ENCODE data around the gene ZDHHC17. TPM values are rescaled to one million over a fixed set of nuclear protein-coding genes. Genes with fewer than 3 reads are reported as not detected.
A peak's percentile ranks its signal among the peaks of the same experiment; 100 is the strongest.
"Not testable (repeated sequence)": the region's sequence is repeated elsewhere in the genome, so short reads cannot be mapped to it uniquely, and the experiment has no call there.

The ZDHHC17 gene, protein sequence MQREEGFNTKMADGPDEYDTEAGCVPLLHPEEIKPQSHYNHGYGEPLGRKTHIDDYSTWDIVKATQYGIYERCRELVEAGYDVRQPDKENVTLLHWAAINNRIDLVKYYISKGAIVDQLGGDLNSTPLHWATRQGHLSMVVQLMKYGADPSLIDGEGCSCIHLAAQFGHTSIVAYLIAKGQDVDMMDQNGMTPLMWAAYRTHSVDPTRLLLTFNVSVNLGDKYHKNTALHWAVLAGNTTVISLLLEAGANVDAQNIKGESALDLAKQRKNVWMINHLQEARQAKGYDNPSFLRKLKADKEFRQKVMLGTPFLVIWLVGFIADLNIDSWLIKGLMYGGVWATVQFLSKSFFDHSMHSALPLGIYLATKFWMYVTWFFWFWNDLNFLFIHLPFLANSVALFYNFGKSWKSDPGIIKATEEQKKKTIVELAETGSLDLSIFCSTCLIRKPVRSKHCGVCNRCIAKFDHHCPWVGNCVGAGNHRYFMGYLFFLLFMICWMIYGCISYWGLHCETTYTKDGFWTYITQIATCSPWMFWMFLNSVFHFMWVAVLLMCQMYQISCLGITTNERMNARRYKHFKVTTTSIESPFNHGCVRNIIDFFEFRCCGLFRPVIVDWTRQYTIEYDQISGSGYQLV
- total RNA-seq (2014; rRNA removed; shearing (Covaris generic)) = 20.9 and 22.2 TPM in 2 replicates

DNA sequence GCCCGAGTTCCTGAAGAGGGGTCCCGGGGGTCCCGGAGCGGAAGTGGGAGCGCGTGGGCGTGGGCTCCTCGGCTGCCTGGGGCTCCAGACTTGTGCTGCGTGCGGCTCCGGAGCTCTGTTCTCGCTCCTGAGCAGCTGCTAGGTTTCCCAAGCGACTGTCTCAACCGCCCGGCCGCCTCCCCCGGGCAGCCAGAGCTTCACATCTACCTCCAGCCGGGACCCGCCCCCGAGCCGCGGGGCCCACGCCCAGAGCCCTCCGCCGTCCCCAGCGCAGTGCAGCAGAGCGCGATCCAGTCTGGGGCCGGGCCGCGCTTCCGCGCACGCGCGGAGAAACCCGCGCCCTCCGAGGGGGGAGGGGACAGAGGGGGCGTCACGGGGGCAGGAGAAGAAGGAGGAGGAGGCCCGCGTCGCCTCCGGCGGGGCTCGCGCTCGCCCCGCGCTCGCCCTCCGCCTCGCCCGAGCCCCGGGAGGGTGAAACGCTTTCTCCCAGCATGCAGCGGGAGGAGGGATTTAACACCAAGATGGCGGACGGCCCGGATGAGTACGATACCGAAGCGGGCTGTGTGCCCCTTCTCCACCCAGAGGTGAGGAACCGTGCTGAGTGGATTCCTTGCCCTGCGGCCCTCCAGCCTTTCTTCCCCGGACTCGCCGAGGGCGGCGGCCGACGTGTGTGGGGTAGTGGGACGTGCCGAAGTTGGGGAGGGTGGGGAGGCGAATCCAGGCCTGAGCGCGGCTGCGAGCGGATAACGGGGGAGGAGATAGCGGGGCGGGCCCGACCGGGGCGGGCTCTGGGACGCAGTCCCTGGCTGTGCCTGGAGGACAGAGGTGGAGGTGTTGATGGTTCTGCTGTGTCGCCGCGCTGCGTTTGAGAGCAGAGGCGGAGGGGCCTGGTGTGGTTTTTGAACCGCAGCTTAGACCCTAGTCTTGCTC lies at the start of gene ZDHHC17:
Gene ZDHHC17, plus strand, starts transcription at position 370 of the 930 bp plus-strand sequence. Its CDS starts 122 bp downstream, at position 492.
- H3K4me1 ChIP-seq (replicated peaks) = peaks cover 8% of the 10 kb centered on the region; the same call in 1 of the 2 replicates
- H3K36me3 ChIP-seq = no peaks in the 10 kb centered on the region
- H3K27me3 ChIP-seq (replicated peaks) = no peaks in the 10 kb centered on the region
- H3K4me3 ChIP-seq = peak within 1 kb of the TSS; percentile 72
- peak; percentile 89 to 92 for DNase-seq (ENCODE audit: low read depth in 1 of 2, low spot score in 2 of 2)
- no peaks in the 10 kb centered on the region for H3K9me3 ChIP-seq (replicated peaks)
- H3K27ac ChIP-seq = peak within 1 kb of the TSS; percentile 77

DNA sequence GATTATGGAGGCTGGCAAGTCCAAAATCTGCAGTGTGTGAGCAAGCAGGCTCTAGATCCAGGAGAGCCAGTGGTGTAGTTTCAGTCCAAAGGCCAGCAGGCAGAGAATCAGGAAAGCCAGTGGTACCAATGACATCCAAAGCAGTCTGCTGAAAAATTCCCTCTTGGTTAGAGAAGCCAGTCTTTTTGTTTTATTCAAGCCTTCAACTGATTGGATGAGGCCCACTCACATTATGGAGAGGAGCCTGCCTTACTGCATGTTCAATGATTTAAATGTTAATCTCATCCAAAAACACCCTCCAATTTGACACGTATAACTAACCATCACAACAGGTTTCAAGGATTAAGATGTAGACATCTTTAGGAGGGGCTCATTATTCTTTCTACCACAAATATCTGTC lies 49.5 kb upstream of the ZDHHC17 start:
- Histone ChIP-seq H3K27ac (no peak overlapping the region), H3K27me3 (replicated peaks) (no peaks in the 10 kb centered on the region), H3K4me3 (no peak overlapping the region)

DNA sequence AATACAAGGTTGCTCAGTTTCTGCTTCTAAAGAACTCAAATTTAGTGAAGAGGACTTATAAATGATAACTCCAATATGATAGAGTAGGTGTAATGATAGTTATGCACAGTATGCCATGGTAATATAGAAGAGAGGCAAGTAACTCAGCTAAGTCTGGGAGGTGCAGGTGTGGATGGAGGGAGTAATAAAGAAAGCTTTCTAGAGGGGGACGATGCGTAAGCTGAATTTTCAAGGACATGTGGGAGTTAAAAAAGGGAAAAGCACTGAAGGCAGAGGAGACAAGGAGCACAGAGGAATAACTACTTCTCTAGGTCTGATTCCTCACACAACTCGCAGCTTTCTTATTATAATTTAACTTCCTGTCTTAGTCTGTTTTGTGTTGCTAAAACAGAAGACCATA lies 49.1 kb upstream of the ZDHHC17 start:
- no peak for DNase-seq (ENCODE audit: low read depth in 1 of 2, low spot score in 2 of 2)
- H3K4me1 ChIP-seq (replicated peaks) = peaks cover 17% of the 10 kb centered on the region

More for the DNA sequence above, 49.5 kb upstream of the ZDHHC17 start:
- H3K36me3 ChIP-seq = no peaks in the 10 kb centered on the region
- no peak for DNase-seq (ENCODE audit: low read depth in 1 of 2, low spot score in 2 of 2)
- no peaks in the 10 kb centered on the region for H3K9me3 ChIP-seq (replicated peaks)
- H3K4me1 ChIP-seq (replicated peaks) = peaks cover 13% of the 10 kb centered on the region

DNA sequence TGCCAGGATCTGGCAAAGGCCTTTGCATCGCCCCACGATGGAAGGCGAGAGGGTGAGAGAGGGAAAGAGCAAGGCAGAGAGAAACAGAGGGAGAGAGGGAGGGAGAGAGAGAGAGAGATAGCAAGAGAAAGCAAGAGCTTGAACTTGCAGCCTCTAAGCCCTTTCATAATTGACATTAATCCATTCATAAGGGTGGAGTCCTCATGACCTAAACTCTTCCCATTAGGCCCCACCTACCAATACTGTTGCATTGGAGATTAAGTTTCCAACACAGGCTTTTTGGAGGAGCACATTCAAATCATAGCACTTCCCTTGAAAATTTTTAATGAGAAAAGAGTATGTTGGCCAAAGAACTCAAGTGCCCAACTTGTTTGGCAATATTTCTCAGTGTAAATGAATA lies 48.6 kb upstream of the ZDHHC17 start:
- Histone ChIP-seq H3K27me3 (replicated peaks) (no peaks in the 10 kb centered on the region), H3K4me3 (no peak overlapping the region), H3K9me3 (replicated peaks) (no peaks in the 10 kb centered on the region), H3K36me3 (no peaks in the 10 kb centered on the region), H3K4me1 (replicated peaks) (peaks cover 22% of the 10 kb centered on the region), H3K27ac (no peak overlapping the region)
- DNase-seq (ENCODE audit: low read depth in 1 of 2, low spot score in 2 of 2) = no peak

More for the DNA sequence above, 49.1 kb upstream of the ZDHHC17 start:
- Histone ChIP-seq H3K9me3 (replicated peaks) (no peaks in the 10 kb centered on the region), H3K27ac (no peak overlapping the region), H3K27me3 (replicated peaks) (no peaks in the 10 kb centered on the region), H3K36me3 (no peaks in the 10 kb centered on the region), H3K4me3 (no peak overlapping the region)

DNA sequence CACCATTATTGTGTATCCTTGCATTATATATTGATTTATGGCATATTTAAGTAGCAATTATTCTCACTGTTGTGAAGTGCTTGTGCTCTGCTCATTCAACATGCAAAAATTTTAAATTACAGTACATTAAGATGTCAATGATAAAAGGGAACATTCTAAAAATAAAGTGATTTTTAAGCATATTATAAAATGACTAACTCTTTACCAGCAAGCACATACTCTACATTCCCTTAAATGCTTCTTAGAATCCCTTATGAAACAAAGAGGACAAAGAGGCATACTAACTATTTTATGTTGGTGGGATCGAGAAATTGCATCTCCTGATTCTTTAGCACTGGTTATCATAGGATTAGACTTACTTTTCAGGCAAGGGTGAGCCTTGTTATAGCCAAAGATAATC lies 46.6 kb upstream of the ZDHHC17 start:
- Histone ChIP-seq H3K4me1 (replicated peaks) (peaks cover 23% of the 10 kb centered on the region), H3K4me3 (no peak overlapping the region), H3K27me3 (replicated peaks) (no peaks in the 10 kb centered on the region), H3K36me3 (no peaks in the 10 kb centered on the region), H3K9me3 (replicated peaks) (no peaks in the 10 kb centered on the region; the same call in 1 of the 2 replicates), H3K27ac (no peak overlapping the region)
- no peak for DNase-seq (ENCODE audit: low read depth in 1 of 2, low spot score in 2 of 2)

DNA sequence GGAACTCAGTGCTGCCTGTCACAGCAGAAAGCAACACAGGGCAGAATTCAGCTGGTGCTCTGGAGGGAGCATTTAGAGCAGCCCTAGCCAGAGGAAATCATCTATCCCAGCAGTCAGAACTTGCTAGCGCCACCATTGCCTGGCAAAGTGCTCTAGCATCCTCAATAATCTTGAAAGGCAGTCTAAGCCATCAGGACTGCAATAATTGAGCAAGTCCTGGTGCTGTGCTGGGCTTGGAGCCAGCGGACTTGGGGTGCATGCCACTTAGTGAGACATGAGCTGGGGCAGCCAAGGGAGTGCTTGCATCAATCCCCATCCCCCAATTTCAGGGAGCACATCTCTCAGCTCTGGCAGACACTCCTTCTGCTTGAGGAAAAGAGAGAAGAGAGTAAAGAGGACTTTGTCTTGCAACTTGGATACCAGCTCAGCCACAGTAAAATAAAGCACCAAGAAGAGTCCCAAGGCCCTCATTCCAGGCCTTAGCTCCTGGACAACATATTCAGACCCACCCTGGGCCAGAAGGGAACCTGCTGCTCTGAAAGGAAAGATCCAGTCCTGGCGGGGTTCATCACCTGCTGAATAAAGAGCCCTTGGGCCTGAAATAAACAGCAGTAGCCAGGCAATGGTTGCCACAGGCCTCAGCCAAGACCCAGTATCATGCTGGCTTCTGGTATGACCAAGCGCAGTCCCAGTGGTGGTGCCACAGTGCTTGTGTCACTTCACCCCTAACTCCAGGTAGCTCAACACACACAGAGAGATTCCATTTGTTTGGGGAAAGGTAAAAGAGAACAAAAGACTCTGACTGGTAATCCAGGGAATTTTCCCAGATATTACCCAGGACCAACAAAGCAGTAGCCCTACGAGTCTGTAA lies 44.5 kb upstream of the ZDHHC17 start:
- Histone ChIP-seq H3K36me3 (no peaks in the 10 kb centered on the region), H3K9me3 (replicated peaks) (no peaks in the 10 kb centered on the region; the same call in 1 of the 2 replicates), H3K4me1 (replicated peaks) (peaks cover 23% of the 10 kb centered on the region), H3K27ac (peak overlapping the region; percentile 61), H3K27me3 (replicated peaks) (no peaks in the 10 kb centered on the region), H3K4me3 (no peak overlapping the region)
- no peak for DNase-seq (ENCODE audit: low read depth in 1 of 2, low spot score in 2 of 2)

DNA sequence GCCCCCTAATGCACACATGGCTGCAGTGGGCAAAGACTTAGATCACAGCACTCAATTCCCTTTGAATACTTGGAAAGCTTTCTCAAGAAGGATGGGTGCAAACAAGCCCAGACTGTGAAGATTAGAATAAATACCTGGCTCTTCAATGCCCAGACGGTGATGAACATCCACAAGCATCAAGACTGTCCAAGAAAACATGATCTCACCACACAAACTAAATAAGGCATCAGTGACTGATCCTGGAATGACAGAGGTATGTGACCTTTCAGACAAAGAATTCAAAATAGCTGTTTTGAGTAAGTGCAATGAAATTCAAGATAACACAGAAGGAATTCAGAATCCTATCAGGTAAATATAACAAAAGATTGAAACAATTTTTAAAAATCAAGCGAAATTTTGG lies 43.8 kb upstream of the ZDHHC17 start:
- DNase-seq (ENCODE audit: low read depth in 1 of 2, low spot score in 2 of 2) = peak in 1 of 2 experiments; percentile 66
- no peaks in the 10 kb centered on the region for H3K36me3 ChIP-seq
- H3K27me3 ChIP-seq (replicated peaks) = no peaks in the 10 kb centered on the region
- no peak overlapping the region for H3K4me3 ChIP-seq
- peaks cover 23% of the 10 kb centered on the region for H3K4me1 ChIP-seq (replicated peaks)
- peak overlapping the region; percentile 62 for H3K27ac ChIP-seq
- no peaks in the 10 kb centered on the region; the same call in 1 of the 2 replicates for H3K9me3 ChIP-seq (replicated peaks)

DNA sequence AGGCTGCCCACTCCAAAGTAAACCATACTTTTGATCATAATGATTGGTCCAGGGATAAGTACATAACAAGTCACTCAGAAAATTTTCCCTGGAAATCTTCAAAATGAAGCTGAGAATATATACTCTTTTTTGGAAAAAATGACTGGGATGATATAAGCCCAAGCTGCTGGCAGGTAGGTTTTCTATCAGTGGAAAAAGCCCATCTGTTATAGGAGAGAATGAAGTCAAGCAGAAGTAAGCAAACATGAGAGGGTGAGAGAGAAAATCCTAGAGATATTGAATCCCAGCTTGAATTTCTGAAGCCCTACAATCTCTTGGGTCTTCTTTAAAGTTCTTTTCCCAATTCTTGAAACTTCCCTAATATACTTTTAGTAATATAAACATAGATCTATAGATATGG lies 37.3 kb upstream of the ZDHHC17 start:
- Histone ChIP-seq H3K4me3 (no peak overlapping the region), H3K27ac (no peak overlapping the region), H3K36me3 (no peaks in the 10 kb centered on the region), H3K27me3 (replicated peaks) (no peaks in the 10 kb centered on the region), H3K4me1 (replicated peaks) (no peaks in the 10 kb centered on the region), H3K9me3 (replicated peaks) (no peaks in the 10 kb centered on the region; the same call in 1 of the 2 replicates)
- no peak for DNase-seq (ENCODE audit: low read depth in 1 of 2, low spot score in 2 of 2)

DNA sequence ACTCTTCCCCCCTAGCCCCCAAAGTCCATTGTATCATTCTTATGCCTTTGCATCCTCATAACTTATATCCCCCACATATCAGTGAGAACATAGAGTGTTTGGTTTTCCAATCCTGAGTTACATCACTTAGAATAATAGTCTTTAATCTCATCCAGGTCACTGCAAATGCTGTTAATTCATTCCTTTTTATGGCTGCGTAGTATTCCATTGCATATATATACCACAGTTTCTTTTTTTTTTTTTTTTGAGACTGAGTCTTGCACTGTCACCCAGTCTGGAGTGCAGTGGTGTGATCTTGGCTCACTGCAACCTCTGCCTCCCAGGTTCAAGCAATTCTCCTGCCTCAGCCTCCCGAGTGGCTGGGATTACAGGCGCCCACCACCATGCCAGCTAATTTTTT lies 31.7 kb upstream of the ZDHHC17 start:
- H3K36me3 ChIP-seq; DNase-seq (ENCODE audit: low read depth in 1 of 2, low spot score in 2 of 2); H3K27me3 ChIP-seq (replicated peaks); H3K4me3 ChIP-seq; H3K4me1 ChIP-seq (replicated peaks); H3K9me3 ChIP-seq (replicated peaks); H3K27ac ChIP-seq: not testable (repeated sequence)

DNA sequence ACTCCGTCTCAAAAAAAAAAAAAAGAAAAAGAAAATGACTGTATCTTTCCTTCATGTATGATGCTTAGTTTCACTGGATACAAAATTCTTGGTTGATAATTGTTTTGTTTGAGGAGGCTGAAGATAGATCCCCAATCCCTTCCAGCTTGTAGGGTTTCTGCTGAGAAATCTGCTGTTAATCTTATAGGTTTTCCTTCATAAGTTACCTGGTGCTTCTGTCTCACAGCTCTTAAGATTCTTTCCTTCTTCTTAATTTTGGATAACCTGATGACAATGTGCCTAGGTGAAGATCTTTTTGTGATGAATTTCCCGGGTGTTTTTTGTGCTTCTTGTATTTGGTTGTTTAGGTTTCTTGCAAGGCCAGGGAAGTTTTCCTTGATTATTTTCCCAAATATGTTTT lies 26.2 kb upstream of the ZDHHC17 start:
- not testable (repeated sequence) for H3K36me3 ChIP-seq; H3K27ac ChIP-seq; H3K4me1 ChIP-seq (replicated peaks); H3K4me3 ChIP-seq; H3K27me3 ChIP-seq (replicated peaks); H3K9me3 ChIP-seq (replicated peaks); DNase-seq (ENCODE audit: low read depth in 1 of 2, low spot score in 2 of 2)

DNA sequence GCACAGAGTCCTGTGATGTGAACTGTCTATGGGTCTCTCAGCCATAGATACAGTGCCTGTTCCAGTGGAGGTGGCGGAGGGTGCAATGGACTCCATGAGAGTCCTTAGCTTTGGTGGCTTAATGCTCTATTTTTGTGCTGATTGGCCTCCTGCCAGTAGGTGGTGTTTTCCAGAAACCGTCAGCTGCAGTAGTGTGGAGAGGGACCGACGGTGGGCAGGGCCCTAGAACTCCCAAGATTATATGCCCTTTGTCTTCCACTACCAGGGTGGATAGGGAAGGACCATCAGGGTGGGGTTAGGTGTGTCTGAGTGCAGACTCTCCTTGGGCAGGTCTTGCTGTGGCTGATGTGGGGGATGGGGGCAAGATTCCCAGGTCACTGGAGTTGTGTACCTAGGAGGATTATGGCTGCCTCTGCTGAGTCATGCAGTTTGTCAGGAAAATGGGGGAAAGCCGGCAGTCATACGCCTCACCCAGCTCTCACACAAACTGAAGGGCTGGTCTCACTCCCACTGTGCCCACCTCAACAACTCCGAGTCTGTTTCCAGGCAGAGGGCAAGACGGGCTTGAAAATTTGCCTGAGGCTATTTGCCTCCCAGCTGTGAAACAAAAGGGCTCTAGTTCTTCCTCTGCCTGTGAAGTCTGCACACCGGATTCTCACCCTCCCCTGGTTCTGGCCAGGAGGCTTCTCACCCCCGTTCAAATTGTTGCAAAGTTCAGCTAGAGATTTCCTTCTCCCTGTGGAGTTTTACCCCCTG lies 24.9 kb upstream of the ZDHHC17 start:
- no peak overlapping the region for H3K4me3 ChIP-seq
- no peak overlapping the region for H3K27ac ChIP-seq

DNA sequence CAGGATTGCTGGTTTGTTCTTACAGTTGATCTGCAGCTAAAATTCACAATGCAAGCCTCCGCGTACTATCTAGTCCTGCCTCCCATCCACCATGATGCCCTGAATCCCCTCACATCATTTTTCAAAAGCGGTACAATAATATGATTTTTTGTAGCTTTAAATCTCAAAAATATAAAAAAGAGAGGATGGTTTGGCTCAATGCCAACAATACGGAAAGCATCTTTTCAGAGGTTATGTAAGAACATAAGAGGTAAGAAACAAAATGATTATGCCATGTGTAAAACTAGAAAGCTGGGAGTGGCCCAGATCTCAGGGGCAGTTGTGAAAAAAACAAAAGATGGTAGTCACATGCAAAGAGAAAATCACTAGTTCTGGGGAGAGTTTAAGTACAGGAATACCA lies 24.0 kb upstream of the ZDHHC17 start:
- Histone ChIP-seq H3K27me3 (replicated peaks) (no peaks in the 10 kb centered on the region), H3K36me3 (no peaks in the 10 kb centered on the region), H3K4me3 (no peak overlapping the region), H3K27ac (no peak overlapping the region), H3K9me3 (replicated peaks) (no peaks in the 10 kb centered on the region), H3K4me1 (replicated peaks) (no peaks in the 10 kb centered on the region)
- DNase-seq (ENCODE audit: low read depth in 1 of 2, low spot score in 2 of 2) = no peak

More for the DNA sequence above, 24.9 kb upstream of the ZDHHC17 start:
- Histone ChIP-seq H3K4me1 (replicated peaks) (no peaks in the 10 kb centered on the region), H3K9me3 (replicated peaks) (no peaks in the 10 kb centered on the region), H3K36me3 (no peaks in the 10 kb centered on the region), H3K27me3 (replicated peaks) (no peaks in the 10 kb centered on the region)
- no peak for DNase-seq (ENCODE audit: low read depth in 1 of 2, low spot score in 2 of 2)
